B cell (primary cell): ENCODE results near the gene PARD3B. TPM values are rescaled to one million over a fixed set of nuclear protein-coding genes. Genes with fewer than 3 reads are reported as not detected.

Experiments used
- ATAC-seq: fragments of 200-7000 bp; cut with Tn5 transposase; one replicate; pipeline ENCODE4 v1.10.0; 2021; ENCODE audit warnings: low read depth, mild to moderate bottlenecking, moderate number of reproducible peaks, moderate library complexity
- CTCF ChIA-PET: fragments of 350-600 bp; sonication (Branson Sonifier 250); formaldehyde crosslinking; loops from one replicate; lab custom pipeline; 2021; ENCODE audit warnings: antibody characterized with exemption, inconsistent platforms; lab: Charles Lee
- POLR2A ChIA-PET: fragments of 350-600 bp; sonication (Branson Sonifier 250); formaldehyde crosslinking; loops from one replicate; lab custom pipeline; 2021; ENCODE audit warnings: antibody characterized with exemption; lab: Charles Lee
- DNase-seq: peaks from one replicate; pipeline ENCODE4 v3.0.0; 2013
- H2AFZ ChIP-seq: 2 replicates; pipeline ENCODE4 v1.6.1; 2012; ENCODE audit warnings: mild to moderate bottlenecking, low read depth, low read length; ENCODE audit not compliant: insufficient read depth, poor library complexity, severe bottlenecking
- H3K27ac ChIP-seq, 2 donors: 1 replicate in 1 of 2; 2 replicates in 1 of 2; pipeline ENCODE4 v1.5.1; 2012 to 2013; ENCODE audit warnings: low read length in 2 of 2, mild to moderate bottlenecking in 2 of 2, moderate library complexity in 1 of 2
- H3K27me3 ChIP-seq, 4 experiments: fragments of 200-600 bp in 1 of 4; sonication (generic) in 1 of 4; replicated peaks in 1 of 4; 1 replicate in 2 of 4; 2 replicates in 2 of 4; pipeline versions ENCODE4 v1.6.1 to v1.7.0; 2013 to 2016; ENCODE audit warnings: low read length in 3 of 4, mild to moderate bottlenecking in 2 of 4, mixed read lengths in 1 of 4, moderate library complexity in 1 of 4; ENCODE audit not compliant: insufficient read depth in 4 of 4, control insufficient read depth in 3 of 4; ENCODE audit errors: control extremely low read depth in 1 of 4
- H3K36me3 ChIP-seq, 2 experiments: replicated peaks in 1 of 2; 1 replicate in 1 of 2; 2 replicates in 1 of 2; pipeline versions ENCODE4 v1.6.1 to v1.7.1; 2013; ENCODE audit warnings: low read length in 1 of 2; ENCODE audit not compliant: insufficient read depth in 2 of 2, control insufficient read depth in 1 of 2; ENCODE audit errors: control extremely low read depth in 1 of 2, extremely low read depth in 1 of 2
- H3K4me1 ChIP-seq, 2 donors: fragments of 200-600 bp in 1 of 2; sonication (generic) in 1 of 2; 1 replicate in 1 of 2; 2 replicates in 1 of 2; pipeline versions ENCODE4 v1.5.1 to v1.6.1; 2013 to 2017; ENCODE audit warnings: low read length in 2 of 2; ENCODE audit not compliant: control insufficient read depth in 2 of 2, insufficient read depth in 2 of 2
- H3K4me2 ChIP-seq: replicated peaks from 2 replicates; pipeline ENCODE3; 2012; ENCODE audit warnings: mild to moderate bottlenecking, low read depth, low read length; ENCODE audit not compliant: poor library complexity, severe bottlenecking
- H3K4me3 ChIP-seq, 5 experiments: fragments of 200-600 bp in 1 of 5; sonication (generic) in 1 of 5; 1 replicate in 3 of 5; 2 replicates in 2 of 5; pipeline versions ENCODE4 v1.5.1 to v1.7.0; 2011 to 2016; ENCODE audit warnings: low read length in 4 of 5, mild to moderate bottlenecking in 4 of 5, low read depth in 2 of 5, control low read depth in 1 of 5, moderate library complexity in 1 of 5; ENCODE audit not compliant: insufficient read depth in 1 of 5; ENCODE audit errors: control extremely low read depth in 1 of 5, extremely low read depth in 1 of 5
- H3K79me2 ChIP-seq: fragments of 200-600 bp; sonication (generic); one replicate; pipeline ENCODE4 v1.6.0; 2016; ENCODE audit warnings: low read length; ENCODE audit not compliant: control insufficient read depth, insufficient read depth
- H3K9ac ChIP-seq: fragments of 200-600 bp; sonication (generic); 2 replicates; pipeline ENCODE4 v1.6.1; 2017; ENCODE audit warnings: mild to moderate bottlenecking, low read length, moderate library complexity
- H3K9me3 ChIP-seq, 3 donors: one replicate each; pipeline versions ENCODE4 v1.6.1 to v1.7.1; 2013; ENCODE audit warnings: low read length in 2 of 3; ENCODE audit not compliant: control insufficient read depth in 2 of 3, insufficient read depth in 1 of 3; ENCODE audit errors: control extremely low read depth in 1 of 3
- H4K20me1 ChIP-seq: 2 replicates; pipeline ENCODE4 v1.6.0; 2012; ENCODE audit warnings: mild to moderate bottlenecking, low read length; ENCODE audit not compliant: insufficient read depth, control insufficient read depth, poor library complexity, severe bottlenecking
- H3K27ac Mint-ChIP-seq: one replicate; pipeline ENCODE4 v1.8.0; 2021; ENCODE audit warnings: mixed read lengths
- H3K27me3 Mint-ChIP-seq: one replicate; pipeline ENCODE4 v1.8.0; 2021; ENCODE audit warnings: mixed read lengths
- H3K4me1 Mint-ChIP-seq: one replicate; pipeline ENCODE4 v1.8.0; 2021; ENCODE audit warnings: mixed read lengths
- H3K4me3 Mint-ChIP-seq: one replicate; pipeline ENCODE4 v1.8.0; 2021; ENCODE audit warnings: mixed read lengths
- H3K9me3 Mint-ChIP-seq: one replicate; pipeline ENCODE4 v1.8.0; 2022; ENCODE audit warnings: mixed read lengths; ENCODE audit not compliant: insufficient read depth
- CTCF ChIP-seq: fragments of 200-600 bp; IDR thresholded peaks from one replicate; pipeline ENCODE4 v1.8.0; 2022; ENCODE audit warnings: antibody characterized with exemption, mild to moderate bottlenecking
- EZH2 ChIP-seq: IDR thresholded peaks from 2 replicates; pipeline ENCODE4 v1.6.1; 2012; ENCODE audit warnings: borderline replicate concordance, low read depth, mild to moderate bottlenecking, moderate library complexity, low read length; ENCODE audit not compliant: insufficient read depth, poor library complexity, severe bottlenecking
- WGBS: methylation state at CpG from one replicate; pipeline ENCODE4 v1.1.5; 2013; ENCODE audit warnings: missing lambda C conversion rate; ENCODE audit not compliant: insufficient coverage; 5-methylcytosine and 5-hydroxymethylcytosine counted together
- intact Hi-C: fragments of 100-400 bp; cut with micrococcal nuclease; formaldehyde crosslinking; loops from one replicate; pipeline ENCODE4 v1.10.0; 2022
- polyA plus RNA-seq: library from polyadenylated mRNA; depleted of rRNA; stranded (reverse); fragments of >200 nt; gene quantifications from 2 replicates; pipeline ENCODE4 v1.2.3, GENCODE V29; 2012
- total RNA-seq, 2 donors: library from RNA; stranded (reverse); fragments of 120-200 nt in 1 of 2; gene quantifications; 1 replicate in 1 of 2; 2 replicates in 1 of 2; pipeline versions ENCODE4 v1.2.3 to v1.2.4, GENCODE V29; 2013 to 2022

Gene PARD3B
- total and polyA plus RNA-seq, 2 donors (not counting 1 experiment from before 2014, with no cell fraction given), result not detected

DNA sequence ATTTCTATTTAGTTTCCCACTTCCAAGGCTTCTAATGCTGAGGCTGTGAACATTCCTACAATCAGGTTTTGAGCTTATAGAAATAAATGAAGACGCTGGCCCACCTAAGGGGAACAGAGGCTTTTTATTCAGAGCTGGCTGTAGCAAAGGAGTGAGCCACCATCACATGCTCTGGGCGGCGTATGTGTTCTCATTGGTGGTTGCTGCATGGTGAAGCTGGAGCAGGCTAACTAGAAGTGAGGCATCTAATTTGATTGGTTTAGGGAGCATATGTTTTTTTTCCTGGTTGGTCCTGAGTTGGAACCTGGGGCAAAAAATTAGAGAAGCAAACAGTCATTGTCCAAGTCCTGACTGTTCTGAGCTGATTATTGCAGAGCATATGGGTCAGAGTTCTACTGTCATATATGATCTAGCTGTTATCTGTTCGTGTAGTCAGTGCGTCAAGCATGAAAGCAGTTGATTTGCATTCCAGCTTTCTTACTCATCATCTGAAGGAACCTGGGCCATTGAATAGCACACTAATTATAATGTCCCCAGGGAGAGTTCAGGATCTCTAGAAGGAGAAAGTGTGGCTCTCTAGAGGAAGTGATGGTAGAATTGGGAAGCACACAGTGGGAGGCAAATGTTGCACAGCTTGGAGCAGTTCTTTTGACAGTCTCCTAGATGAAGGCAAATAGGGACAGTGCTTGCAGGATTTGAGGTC is 279.6 kb downstream of the PARD3B start:
- H3K27ac ChIP-seq, result no peak overlapping the region
- H3K4me2 ChIP-seq, result no peak overlapping the region
- CTCF ChIA-PET, result no interaction called here
- no peak overlapping the region for H3K4me3 ChIP-seq
- H3K27me3 ChIP-seq, result no peaks in the 10 kb centered on the region
- peaks cover 6% of the 10 kb centered on the region for H3K9me3 Mint-ChIP-seq
- H3K4me1 Mint-ChIP-seq, result no peaks in the 10 kb centered on the region
- no peak overlapping the region for H3K27ac Mint-ChIP-seq
- H2AFZ ChIP-seq, result no peak overlapping the region
- no peak for ATAC-seq
- TF ChIP-seq EZH2 (no peak), CTCF (no peak)
- WGBS, result 91% methylated on average over 3 of the region's 5 CpGs
- no peaks in the 10 kb centered on the region for H3K27me3 Mint-ChIP-seq
- intact Hi-C loops, result no loop called here
- peaks cover 0 to 4% (median 2%) of the 10 kb centered on the region in 3 donors for H3K9me3 ChIP-seq
- no peak overlapping the region for H3K9ac ChIP-seq
- H3K4me1 ChIP-seq, result no peaks in the 10 kb centered on the region
- H3K4me3 Mint-ChIP-seq, result no peak overlapping the region
- no peaks in the 10 kb centered on the region for H3K36me3 ChIP-seq
- POLR2A ChIA-PET, result no interaction called here
- DNase-seq, result no peak
- no peaks in the 10 kb centered on the region for H4K20me1 ChIP-seq
- no peaks in the 10 kb centered on the region for H3K79me2 ChIP-seq

DNA sequence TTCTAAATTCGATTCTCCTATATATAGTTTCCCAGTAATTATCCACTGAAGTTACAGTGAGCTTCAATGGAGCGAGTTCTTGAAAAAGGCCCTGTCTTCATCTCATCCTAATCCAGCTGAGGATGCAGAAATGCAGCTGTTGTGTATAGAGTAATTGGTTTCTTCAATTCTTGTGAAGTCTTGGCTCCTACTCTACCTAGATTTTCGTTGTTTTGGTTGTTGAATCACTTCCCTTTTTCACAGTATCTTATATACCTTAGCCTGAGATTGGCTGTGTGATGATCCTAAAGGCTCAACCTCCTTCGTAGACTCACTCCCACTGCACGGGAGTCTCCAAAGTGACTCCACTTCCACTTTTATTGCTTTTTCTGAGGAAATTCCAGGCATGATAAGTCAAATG is 280.4 kb downstream of the PARD3B start:
- Histone ChIP-seq H3K79me2 (no peaks in the 10 kb centered on the region), H2AFZ (no peak overlapping the region), H3K9ac (no peak overlapping the region), H3K4me2 (no peak overlapping the region), H3K4me1 (no peaks in the 10 kb centered on the region), H3K27ac (no peak overlapping the region), H3K4me3 (no peak overlapping the region), H3K36me3 (no peaks in the 10 kb centered on the region), H3K9me3 (peaks cover 0 to 4% (median 2%) of the 10 kb centered on the region in 3 donors), H4K20me1 (no peaks in the 10 kb centered on the region), H3K27me3 (no peaks in the 10 kb centered on the region)
- ATAC-seq (no peak), DNase-seq (no peak)
- no peaks in the 10 kb centered on the region for H3K4me1 Mint-ChIP-seq
- ChIA-PET POLR2A (no interaction called here), CTCF (no interaction called here)
- no CpG with 5 or more reads among the region's 5 CpGs for WGBS
- no peak for TF ChIP-seq EZH2
- TF ChIP-seq CTCF, result no peak
- H3K9me3 Mint-ChIP-seq, result peaks cover 6% of the 10 kb centered on the region
- intact Hi-C loops, result no loop called here
- H3K27me3 Mint-ChIP-seq, result no peaks in the 10 kb centered on the region
- no peak overlapping the region for H3K27ac Mint-ChIP-seq
- no peak overlapping the region for H3K4me3 Mint-ChIP-seq
